SK-N-SH (cell line): ENCODE data around the gene ADAMTS16. TPM values are rescaled to one million over a fixed set of nuclear protein-coding genes. Genes with fewer than 3 reads are reported as not detected.
A peak's percentile ranks its signal among the peaks of the same experiment; 100 is the strongest.

ENCODE experiments used
- CTCF ChIA-PET: fragments of 300-600, 350-600 bp; formaldehyde crosslinking; extraction: SDS; loops from one replicate; lab custom pipeline; 2021; lab: Yijun Ruan, JAX
- POLR2A ChIA-PET: fragments of 350-600 bp; sonication (Branson Sonifier 250); formaldehyde crosslinking; extraction: SDS; loops from one replicate; lab custom pipeline; 2020; ENCODE audit warnings: antibody characterized with exemption, inconsistent platforms; lab: Yijun Ruan, JAX
- DNase-seq: peaks from one replicate; pipeline ENCODE4 v3.0.0; 2012
- H2AFZ ChIP-seq: fragments of 200-600 bp; sonication (generic); 2 replicates; pipeline ENCODE4 v1.8.1; 2016; ENCODE audit warnings: antibody characterized with exemption, mild to moderate bottlenecking, low read depth
- H3F3A ChIP-seq: fragments of 200-600 bp; sonication (generic); replicated peaks from 2 replicates; pipeline ENCODE3; 2016; ENCODE audit warnings: antibody characterized with exemption, mild to moderate bottlenecking; ENCODE audit not compliant: insufficient read depth
- H3K27ac ChIP-seq, 2 experiments: fragments of 200-500 bp in 1 of 2; fragments of 200-600 bp in 1 of 2; sonication (Bioruptor generic) in 1 of 2; sonication (generic), shearing (Covaris generic) in 1 of 2; 2 replicates each; pipeline versions ENCODE4 v1.5.1 to v1.6.1; 2014 to 2016; ENCODE audit warnings: low read depth in 2 of 2, inconsistent platforms in 1 of 2, low read length in 1 of 2, mild to moderate bottlenecking in 1 of 2, mixed read lengths in 1 of 2
- H3K27me3 ChIP-seq: fragments of 200-600 bp; sonication (generic), shearing (Covaris generic); 2 replicates; pipeline ENCODE4 v1.6.1; 2016; ENCODE audit warnings: mixed run types; ENCODE audit not compliant: insufficient read depth
- H3K36me3 ChIP-seq, 2 experiments: fragments of 200-500 bp in 1 of 2; fragments of 200-600 bp in 1 of 2; sonication (Bioruptor generic) in 1 of 2; sonication (generic) in 1 of 2; replicated peaks in 1 of 2; 2 replicates each; pipeline versions ENCODE3 to v1.5.1; 2014 to 2016; ENCODE audit warnings: low read length in 1 of 2, mild to moderate bottlenecking in 1 of 2; ENCODE audit not compliant: insufficient read depth in 2 of 2, control insufficient read depth in 1 of 2
- H3K4me1 ChIP-seq, 2 experiments: fragments of 200-500 bp in 1 of 2; fragments of 200-600 bp in 1 of 2; sonication (Bioruptor generic) in 1 of 2; sonication (generic), shearing (Covaris generic) in 1 of 2; 2 replicates each; pipeline versions ENCODE4 v1.5.1 to v1.6.1; 2014 to 2016; ENCODE audit warnings: low read depth in 1 of 2, low read length in 1 of 2, mixed run types in 1 of 2; ENCODE audit not compliant: insufficient read depth in 2 of 2, control insufficient read depth in 1 of 2
- H3K4me2 ChIP-seq: fragments of 200-600 bp; sonication (generic), shearing (Covaris generic); 2 replicates; pipeline ENCODE4 v1.6.1; 2017; ENCODE audit warnings: mixed run types
- H3K4me3 ChIP-seq, 2 experiments: fragments of 200-500 bp in 1 of 2; fragments of 200-600 bp in 1 of 2; sonication (Bioruptor generic) in 1 of 2; sonication (generic), shearing (Covaris generic) in 1 of 2; 2 replicates each; pipeline versions ENCODE4 v1.5.1 to v1.8.1; 2014 to 2016; ENCODE audit warnings: low read depth in 2 of 2, inconsistent platforms in 1 of 2, low read length in 1 of 2, mild to moderate bottlenecking in 1 of 2, mixed read lengths in 1 of 2, moderate library complexity in 1 of 2
- H3K79me2 ChIP-seq: fragments of 200-600 bp; sonication (generic); 2 replicates; pipeline ENCODE4 v1.8.1; 2017; ENCODE audit warnings: mild to moderate bottlenecking; ENCODE audit not compliant: insufficient read depth
- H3K9ac ChIP-seq: fragments of 200-600 bp; sonication (generic); 2 replicates; pipeline ENCODE4 v1.6.1; 2017; ENCODE audit warnings: mixed run types
- H3K9me2 ChIP-seq: fragments of 200-600 bp; sonication (generic); 2 replicates; pipeline ENCODE4 v1.6.1; 2017; ENCODE audit warnings: mixed run types
- H3K9me3 ChIP-seq: fragments of 200-600 bp; sonication (generic); 2 replicates; pipeline ENCODE4 v1.6.1; 2017; ENCODE audit warnings: mixed run types, mild to moderate bottlenecking, moderate library complexity
- H4K20me1 ChIP-seq: fragments of 200-600 bp; sonication (generic); 2 replicates; pipeline ENCODE4 v1.6.1; 2017; ENCODE audit warnings: mild to moderate bottlenecking, mixed run types; ENCODE audit not compliant: insufficient read depth
- CHD2 ChIP-seq: fragments of 150-350 bp; IDR thresholded peaks from 2 replicates; pipeline ENCODE4 v1.6.1; 2018; ENCODE audit warnings: low read length; ENCODE audit not compliant: partially characterized antibody
- ELF1 ChIP-seq: IDR thresholded peaks from 2 replicates; pipeline ENCODE4 v1.4.0; 2012
- EZH2phosphoT487 ChIP-seq: fragments of 200-600 bp; sonication (generic); IDR thresholded peaks from 2 replicates; pipeline ENCODE4 v1.6.1; 2017; ENCODE audit warnings: low read depth, mixed run types, mild to moderate bottlenecking, antibody characterized with exemption, moderate library complexity, borderline replicate concordance
- FOSL2 ChIP-seq: IDR thresholded peaks from 2 replicates; pipeline ENCODE4 v1.4.0; 2012; ENCODE audit warnings: low read depth, mild to moderate bottlenecking, moderate library complexity, borderline replicate concordance
- FOXM1 ChIP-seq: IDR thresholded peaks from 2 replicates; pipeline ENCODE4 v1.4.0; 2012; ENCODE audit warnings: low read depth, mild to moderate bottlenecking
- GABPA ChIP-seq: IDR thresholded peaks from 2 replicates; pipeline ENCODE4 v1.4.0; 2012; ENCODE audit warnings: low read depth, mild to moderate bottlenecking
- GATA2 ChIP-seq: sonication (generic); formaldehyde crosslinking; IDR thresholded peaks from 2 replicates; pipeline ENCODE4 v1.5.0; 2020; ENCODE audit warnings: mild to moderate bottlenecking, missing genetic modification reagents
- JUND ChIP-seq: IDR thresholded peaks from 2 replicates; pipeline ENCODE4 v1.4.0; 2012
- MEF2A ChIP-seq: IDR thresholded peaks from 2 replicates; pipeline ENCODE4 v1.4.0; 2012; ENCODE audit warnings: low read depth, borderline replicate concordance
- POLR2AphosphoS5 ChIP-seq: IDR thresholded peaks from 2 replicates; pipeline ENCODE4 v1.6.1; 2012; ENCODE audit warnings: low read depth, low read length
- RAD21 ChIP-seq: IDR thresholded peaks from 2 replicates; pipeline ENCODE4 v1.6.1; 2012; ENCODE audit warnings: mild to moderate bottlenecking, low read length
- RFX5 ChIP-seq: IDR thresholded peaks from 2 replicates; pipeline ENCODE4 v1.6.1; 2012; ENCODE audit warnings: mild to moderate bottlenecking, improper control_type of control experiment, low read length
- RXRA ChIP-seq: IDR thresholded peaks from 2 replicates; pipeline ENCODE4 v1.4.0; 2012; ENCODE audit warnings: low read depth, mild to moderate bottlenecking, borderline replicate concordance
- SMC3 ChIP-seq: IDR thresholded peaks from 2 replicates; pipeline ENCODE4 v1.6.1; 2012; ENCODE audit warnings: low read depth, low read length, improper control_type of control experiment
- TAF1 ChIP-seq: IDR thresholded peaks from 2 replicates; pipeline ENCODE4 v1.6.1; 2012; ENCODE audit warnings: low read depth, mild to moderate bottlenecking, low read length, moderate library complexity, borderline replicate concordance
- TCF12 ChIP-seq: IDR thresholded peaks from 2 replicates; pipeline ENCODE4 v1.4.0; 2012
- TEAD4 ChIP-seq: IDR thresholded peaks from 2 replicates; pipeline ENCODE4 v1.4.0; 2012; ENCODE audit warnings: mild to moderate bottlenecking, borderline replicate concordance; ENCODE audit not compliant: insufficient read depth
- polyA plus RNA-seq, 3 experiments: library from polyadenylated mRNA; depleted of rRNA; stranded (reverse); fragments of >200 nt; gene quantifications; 2 replicates each; pipeline ENCODE4 v1.2.3, GENCODE V29; 2012
- TF ChIP-seq, protein P1 (sequence below): IDR thresholded peaks from 2 replicates; pipeline ENCODE4 v1.4.0; 2012; ENCODE audit warnings: low read depth, borderline replicate concordance
- TF ChIP-seq, protein P2 (sequence below): fragments of 200-600 bp; sonication (generic); IDR thresholded peaks from 2 replicates; pipeline ENCODE4 v1.6.1; 2017; ENCODE audit warnings: antibody characterized with exemption, mild to moderate bottlenecking, moderate library complexity
- TF ChIP-seq, protein P3 (sequence below): fragments of 150-350 bp; IDR thresholded peaks from 2 replicates; pipeline ENCODE4 v1.6.1; 2016; ENCODE audit warnings: mild to moderate bottlenecking, low read depth, low read length

The ADAMTS16 gene
- polyA plus RNA-seq, 1 of the 3 experiments (the other 2 are of a cell fraction): not detected

DNA sequence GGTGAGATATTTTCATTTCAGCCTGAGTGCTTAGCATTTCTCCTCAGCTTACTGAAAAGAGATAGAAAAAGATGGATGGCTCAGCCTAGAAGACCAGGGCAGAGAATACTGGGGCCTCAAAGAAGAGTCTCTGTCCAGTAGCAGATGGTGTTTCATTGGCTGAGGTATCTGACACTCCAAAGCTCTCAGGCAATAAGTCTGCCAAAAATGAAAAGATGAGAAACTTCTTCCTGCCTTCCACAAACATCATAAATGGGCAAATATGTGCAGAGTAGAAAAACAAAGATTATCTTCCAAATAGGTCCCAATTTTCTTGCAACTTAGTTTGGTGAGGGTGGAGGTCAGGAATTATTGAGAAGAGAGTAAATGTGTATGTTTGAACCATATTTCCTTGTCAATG lies 195.0 kb downstream of the ADAMTS16 start:
- H3K27ac ChIP-seq: peak overlapping the region in 1 of 2 experiments; percentile 93; a peak in 2 of 4 replicates
- POLR2A ChIA-PET: no interaction called here
- peaks cover 18% of the 10 kb centered on the region for H3F3A ChIP-seq
- TF ChIP-seq GABPA (no peak), RXRA (no peak), GATA2 (no peak), ELF1 (no peak), FOXM1 (no peak), FOSL2 (no peak), CHD2 (no peak), TEAD4 (no peak), RAD21 (no peak), SMC3 (no peak), EZH2phosphoT487 (no peak), TCF12 (no peak), JUND (no peak), POLR2AphosphoS5 (no peak), MEF2A (no peak), RFX5 (no peak), TAF1 (no peak)
- TF ChIP-seq, protein P1, sequence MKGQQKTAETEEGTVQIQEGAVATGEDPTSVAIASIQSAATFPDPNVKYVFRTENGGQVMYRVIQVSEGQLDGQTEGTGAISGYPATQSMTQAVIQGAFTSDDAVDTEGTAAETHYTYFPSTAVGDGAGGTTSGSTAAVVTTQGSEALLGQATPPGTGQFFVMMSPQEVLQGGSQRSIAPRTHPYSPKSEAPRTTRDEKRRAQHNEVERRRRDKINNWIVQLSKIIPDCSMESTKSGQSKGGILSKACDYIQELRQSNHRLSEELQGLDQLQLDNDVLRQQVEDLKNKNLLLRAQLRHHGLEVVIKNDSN: no peak
- TF ChIP-seq, protein P2, sequence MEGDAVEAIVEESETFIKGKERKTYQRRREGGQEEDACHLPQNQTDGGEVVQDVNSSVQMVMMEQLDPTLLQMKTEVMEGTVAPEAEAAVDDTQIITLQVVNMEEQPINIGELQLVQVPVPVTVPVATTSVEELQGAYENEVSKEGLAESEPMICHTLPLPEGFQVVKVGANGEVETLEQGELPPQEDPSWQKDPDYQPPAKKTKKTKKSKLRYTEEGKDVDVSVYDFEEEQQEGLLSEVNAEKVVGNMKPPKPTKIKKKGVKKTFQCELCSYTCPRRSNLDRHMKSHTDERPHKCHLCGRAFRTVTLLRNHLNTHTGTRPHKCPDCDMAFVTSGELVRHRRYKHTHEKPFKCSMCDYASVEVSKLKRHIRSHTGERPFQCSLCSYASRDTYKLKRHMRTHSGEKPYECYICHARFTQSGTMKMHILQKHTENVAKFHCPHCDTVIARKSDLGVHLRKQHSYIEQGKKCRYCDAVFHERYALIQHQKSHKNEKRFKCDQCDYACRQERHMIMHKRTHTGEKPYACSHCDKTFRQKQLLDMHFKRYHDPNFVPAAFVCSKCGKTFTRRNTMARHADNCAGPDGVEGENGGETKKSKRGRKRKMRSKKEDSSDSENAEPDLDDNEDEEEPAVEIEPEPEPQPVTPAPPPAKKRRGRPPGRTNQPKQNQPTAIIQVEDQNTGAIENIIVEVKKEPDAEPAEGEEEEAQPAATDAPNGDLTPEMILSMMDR: no peak
- TF ChIP-seq, protein P3, sequence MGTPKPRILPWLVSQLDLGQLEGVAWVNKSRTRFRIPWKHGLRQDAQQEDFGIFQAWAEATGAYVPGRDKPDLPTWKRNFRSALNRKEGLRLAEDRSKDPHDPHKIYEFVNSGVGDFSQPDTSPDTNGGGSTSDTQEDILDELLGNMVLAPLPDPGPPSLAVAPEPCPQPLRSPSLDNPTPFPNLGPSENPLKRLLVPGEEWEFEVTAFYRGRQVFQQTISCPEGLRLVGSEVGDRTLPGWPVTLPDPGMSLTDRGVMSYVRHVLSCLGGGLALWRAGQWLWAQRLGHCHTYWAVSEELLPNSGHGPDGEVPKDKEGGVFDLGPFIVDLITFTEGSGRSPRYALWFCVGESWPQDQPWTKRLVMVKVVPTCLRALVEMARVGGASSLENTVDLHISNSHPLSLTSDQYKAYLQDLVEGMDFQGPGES: no peak
- CTCF ChIA-PET: no interaction called here
- H3K9me3 ChIP-seq: no peaks in the 10 kb centered on the region
- no peaks in the 10 kb centered on the region for H3K79me2 ChIP-seq
- peaks cover 15 to 18% of the 10 kb centered on the region in 2 experiments; a peak in 3 of 4 replicates for H3K4me1 ChIP-seq
- peak overlapping the region; percentile 13; the same call in 1 of the 2 replicates for H3K9ac ChIP-seq
- H2AFZ ChIP-seq: no peak overlapping the region
- H4K20me1 ChIP-seq: no peaks in the 10 kb centered on the region
- no peaks in the 10 kb centered on the region for H3K36me3 ChIP-seq
- H3K4me3 ChIP-seq: no peak overlapping the region
- peak overlapping the region; percentile 39; the same call in 1 of the 2 replicates for H3K4me2 ChIP-seq
- no peaks in the 10 kb centered on the region for H3K27me3 ChIP-seq
- H3K9me2 ChIP-seq: no peaks in the 10 kb centered on the region
- no peak for DNase-seq
